CMK (cell line): ENCODE measurements around the gene PPP2R2C.

Experiments used
- DNase-seq: peaks from one replicate; pipeline ENCODE4 v3.0.0-alpha.2; 2010; ENCODE audit warnings: low read depth

PPP2R2C gene

DNA sequence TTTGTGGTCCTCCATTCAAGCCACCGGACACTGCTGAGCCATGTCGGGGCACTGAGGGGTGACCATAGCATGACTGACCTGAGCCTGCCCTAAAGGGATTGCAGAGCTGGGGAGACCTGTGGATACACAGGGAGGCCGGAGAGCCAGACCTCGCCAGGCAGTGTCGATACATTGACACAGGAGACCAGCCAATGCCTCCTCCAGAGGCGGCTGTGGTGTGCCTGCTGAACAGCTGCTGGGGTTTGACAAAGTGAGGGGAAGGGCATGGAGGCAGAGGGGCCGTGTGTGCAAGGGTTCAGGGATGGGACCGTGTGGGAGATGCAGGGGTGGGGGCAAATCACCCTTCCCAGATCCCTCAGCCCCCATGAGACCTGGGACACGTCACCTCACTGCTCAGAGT, 48.0 kb downstream of the PPP2R2C start:
- DNase-seq: no peak

DNA sequence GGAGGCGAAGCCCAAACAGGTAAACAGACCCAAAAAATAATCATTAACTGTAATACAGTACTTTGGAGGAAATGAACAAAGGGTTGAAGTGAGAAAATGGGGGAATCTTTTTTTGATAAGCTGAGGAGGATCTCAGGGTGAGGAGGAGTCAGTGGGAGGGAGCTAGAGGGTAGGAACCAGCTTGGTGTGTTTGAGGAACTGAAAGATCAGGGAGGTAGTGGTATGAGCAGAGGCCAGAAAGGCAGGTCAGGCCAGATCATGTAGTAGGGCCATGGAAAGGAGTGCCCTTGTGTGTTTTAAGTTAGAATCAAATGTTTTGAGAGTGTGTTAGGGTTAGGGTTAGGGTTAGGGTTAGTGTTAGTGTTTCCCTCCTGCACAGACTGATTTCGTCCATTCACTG, 48.8 kb downstream of the PPP2R2C start:
- no peak for DNase-seq

DNA sequence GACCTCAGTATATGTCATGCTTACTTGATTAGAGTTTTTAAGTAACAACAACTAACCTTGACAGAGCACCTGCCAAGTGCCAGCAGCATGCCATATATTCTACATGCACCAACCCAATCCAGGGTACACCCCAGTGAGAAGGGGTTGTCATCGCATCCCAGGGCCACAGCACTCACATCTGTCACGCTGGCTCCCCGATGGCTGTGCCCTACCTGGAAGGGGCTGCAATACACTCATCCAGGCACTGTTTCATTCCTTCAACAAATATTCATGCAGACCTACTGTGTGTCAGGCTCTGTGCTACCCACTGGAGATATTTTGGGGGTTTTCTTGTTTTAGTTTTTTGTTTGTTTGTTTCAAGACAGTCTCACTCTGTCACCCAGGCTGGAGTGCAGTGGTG, 49.5 kb downstream of the PPP2R2C start:
- no peak for DNase-seq

DNA sequence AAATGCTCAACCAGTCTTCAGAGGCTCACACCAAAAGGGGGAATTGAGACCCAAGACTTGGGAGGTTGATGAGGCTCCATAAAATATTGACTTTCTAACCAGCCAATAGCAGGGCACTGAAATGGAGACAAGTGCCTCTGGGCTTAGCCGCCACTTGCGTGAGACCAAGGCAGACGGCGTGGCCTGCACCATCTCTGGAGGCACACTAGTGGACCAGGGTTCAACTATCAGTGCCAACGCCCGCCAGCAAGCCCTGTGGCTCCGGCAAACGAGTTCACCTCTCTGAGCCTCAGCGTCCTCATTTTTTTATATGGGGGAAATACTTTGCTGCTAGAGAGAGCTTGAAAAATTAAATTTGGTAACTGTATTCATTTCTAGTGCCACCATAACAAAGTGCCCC, 50.3 kb downstream of the PPP2R2C start:
- DNase-seq: no peak

DNA sequence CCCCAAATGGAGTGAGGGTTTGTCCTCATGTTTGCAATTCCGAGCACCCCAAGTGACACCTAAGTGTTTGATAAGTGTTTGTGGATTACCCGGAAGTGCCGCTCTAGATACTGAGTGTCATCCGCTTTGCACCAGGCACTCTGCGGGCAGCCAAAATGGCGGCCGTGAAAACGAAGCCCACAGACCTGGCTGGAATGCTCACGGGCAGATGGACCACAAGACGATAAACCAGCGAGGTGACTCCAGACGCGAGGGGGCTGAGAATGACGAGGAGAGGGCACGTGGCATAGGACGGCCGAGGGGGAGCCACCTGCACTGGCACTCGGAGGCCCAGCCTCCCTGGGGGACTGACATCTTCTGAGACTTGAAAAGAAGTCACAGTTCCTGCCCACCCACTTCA, 51.0 kb downstream of the PPP2R2C start:
- DNase-seq: no peak

DNA sequence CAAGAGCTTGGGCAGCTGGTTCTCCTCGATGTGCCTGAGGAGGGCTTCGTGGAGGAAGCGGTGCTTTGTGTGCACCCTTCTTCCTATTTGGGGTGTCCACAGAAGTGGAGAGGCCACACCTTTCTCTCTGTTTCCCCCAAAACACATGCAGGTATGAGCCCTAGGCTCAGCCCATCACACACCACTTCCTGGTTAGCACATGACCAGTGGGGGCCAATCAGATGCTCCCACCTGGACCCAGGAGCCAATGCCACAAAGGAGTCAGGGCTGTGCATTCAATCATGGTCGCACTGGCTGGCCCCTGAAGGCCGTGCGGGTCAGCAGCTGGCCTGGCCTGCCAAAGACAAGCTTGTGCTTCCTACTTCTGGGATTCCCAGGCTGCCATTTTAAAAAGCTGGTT, 51.4 kb downstream of the PPP2R2C start:
- no peak for DNase-seq

DNA sequence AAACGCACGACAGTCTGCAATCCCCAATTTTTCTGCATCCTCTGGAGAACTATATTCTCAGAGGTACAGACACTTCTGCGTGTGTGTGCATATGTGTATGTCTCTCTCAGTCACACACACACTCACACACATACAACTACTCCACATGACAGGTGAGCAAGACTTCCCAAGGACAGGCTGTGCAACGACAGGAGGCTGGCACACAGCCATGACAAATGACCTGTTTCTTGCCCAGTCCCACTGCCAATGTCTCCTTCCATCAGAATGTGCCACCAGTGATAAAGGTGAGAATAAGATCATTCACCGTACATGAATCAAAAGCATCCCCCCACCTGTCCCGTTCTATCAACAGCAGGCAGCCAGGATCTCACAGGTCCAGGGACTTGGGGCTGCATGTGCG, 52.4 kb downstream of the PPP2R2C start:
- no peak for DNase-seq

DNA sequence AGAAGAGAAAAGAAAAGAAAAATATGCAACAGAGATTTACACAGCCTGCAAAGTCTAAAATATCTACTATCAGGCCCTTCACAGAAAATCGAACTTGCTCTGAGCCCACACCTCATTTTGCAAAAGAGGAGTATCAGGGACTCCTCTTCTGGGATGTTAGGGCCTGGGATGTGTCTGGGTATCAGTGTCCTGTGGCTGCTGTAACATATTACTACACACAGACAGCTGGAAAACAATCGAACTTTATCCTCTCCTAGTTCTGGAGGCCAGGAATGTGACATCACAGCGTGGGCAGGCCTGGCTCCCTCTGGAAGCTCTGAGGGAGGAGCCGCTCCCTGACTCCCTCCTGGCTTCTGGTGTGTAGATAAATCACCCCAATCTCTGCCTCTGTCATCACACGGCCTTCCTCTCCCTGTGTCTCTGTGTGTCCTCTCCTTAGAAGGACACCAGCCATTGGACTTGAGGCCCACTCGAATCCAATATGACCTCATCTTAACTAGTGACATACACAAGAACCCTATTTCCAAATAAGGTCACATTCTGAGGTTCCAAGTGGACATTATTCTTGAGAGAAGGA, 52.9 kb downstream of the PPP2R2C start:
- no peak for DNase-seq

DNA sequence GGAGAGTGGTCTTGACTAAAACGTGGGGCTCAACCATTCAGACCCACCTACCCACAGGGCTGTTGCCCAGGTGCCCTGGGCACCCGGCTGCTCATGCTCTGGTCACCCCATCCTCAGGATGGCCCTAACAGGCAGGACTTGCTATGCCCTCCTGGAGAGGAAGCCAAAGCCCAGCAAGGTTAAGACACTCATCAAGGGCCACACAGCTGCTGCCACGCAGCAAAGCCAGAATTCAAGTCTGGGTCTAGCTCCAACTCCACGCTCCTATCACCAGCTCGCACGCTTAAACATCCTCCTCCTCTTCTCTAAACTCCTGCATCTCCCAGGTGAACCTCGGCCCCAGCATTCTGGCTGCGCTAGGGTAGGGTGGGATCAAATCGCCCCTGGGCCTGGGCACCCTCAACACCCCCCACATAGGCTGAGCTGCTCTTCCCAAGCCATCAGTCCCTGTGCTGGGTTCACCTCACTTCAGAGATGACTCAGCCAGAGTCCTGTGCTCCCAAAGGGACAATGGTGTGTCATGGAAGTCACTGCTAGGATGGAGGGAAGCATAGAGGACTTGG, 54.1 kb downstream of the PPP2R2C start:
- no peak for DNase-seq

DNA sequence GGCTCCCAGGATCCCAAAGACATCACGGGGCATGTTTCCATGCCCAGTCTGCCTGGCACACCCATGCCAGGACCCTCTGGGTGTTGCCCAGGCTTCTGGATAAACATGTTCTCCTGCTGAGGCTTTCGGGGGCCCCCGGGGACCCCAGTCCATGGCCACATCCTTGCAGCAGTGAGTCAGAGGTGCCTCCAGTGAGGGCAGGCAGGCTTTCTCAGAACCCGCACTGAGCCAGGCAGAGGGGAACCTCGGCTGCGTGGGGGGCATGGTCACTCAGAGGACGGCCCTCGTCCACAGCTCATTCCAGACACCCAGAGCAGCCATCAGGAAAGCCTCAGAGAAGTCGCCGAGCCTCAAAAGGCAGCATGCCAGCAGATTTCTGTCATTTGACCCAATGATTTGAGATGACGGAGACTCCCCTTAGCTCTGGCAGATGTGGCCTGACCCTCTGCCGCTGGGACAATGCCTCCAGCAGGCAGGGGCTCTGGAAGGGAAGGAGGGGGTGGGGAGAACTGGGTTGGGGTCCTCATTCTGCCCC, 54.8 kb downstream of the PPP2R2C start:
- no peak for DNase-seq

DNA sequence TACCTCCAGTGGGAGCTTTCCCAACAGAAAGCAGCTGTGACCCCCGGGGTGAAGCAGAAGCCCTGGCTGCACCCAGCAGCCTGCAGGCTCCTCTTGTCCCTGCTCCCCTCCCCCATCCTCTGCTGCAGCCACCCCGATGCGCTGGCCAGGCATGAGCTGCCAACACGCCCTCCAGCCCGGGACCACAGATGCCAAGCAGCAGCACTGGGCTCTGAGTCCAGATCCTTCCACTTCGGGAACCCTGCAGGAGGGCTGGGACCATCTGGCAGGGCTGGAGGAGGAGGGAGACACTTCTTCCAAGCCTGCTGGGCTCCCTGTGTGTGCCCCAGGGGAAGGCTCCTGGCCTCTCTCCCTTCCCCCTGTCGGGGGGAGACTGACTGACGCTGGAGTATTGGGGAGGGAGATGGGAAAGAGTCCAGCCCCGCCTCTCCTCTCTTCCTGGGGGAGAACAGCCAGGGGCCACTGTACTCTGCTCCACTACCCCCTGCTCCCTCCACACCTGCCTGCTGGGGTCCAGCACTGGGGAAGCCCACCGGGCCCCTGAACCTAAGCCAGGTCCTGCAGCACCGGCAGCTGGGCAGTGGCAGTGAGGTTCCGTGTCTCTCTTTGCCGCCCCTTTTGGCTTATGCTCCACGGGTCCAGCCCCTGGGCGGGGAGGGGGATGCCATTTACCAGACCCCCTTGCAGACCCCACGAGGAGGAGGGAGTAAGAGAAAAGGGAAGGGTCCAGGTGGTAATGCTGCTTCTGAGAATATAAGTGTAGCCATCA, 55.7 kb downstream of the PPP2R2C start:
- DNase-seq: no peak

DNA sequence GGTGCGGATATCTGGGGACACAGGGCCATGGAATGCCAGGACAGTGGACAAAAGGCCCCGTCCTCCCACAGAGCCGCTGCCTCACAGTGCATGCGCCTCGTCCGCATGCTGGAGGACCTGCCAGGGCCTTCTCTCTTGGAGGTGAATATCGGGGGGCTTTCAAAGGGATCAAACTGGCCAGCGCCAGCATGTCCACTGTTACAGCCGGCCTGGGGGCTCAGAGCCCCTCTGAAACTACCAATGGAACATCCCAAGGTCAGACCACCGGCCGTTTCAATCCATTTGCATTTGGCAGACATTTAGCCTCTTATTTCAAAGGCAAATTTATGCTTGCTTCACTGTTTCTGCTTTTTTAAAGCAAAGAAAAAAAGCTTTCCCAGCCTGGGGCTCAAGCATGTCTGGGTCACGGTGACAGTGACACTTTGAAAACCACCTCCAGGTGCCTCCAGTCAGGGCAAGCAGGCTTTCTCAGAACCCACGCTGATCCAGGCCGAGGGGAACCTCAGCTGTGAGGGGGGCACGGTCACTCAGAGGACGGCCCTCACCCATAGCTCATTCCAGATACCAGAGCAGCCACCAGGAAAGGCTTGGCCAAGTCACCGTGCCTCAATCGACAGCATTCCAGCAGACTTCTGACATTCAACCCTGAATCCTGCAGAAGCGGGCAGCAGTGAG, 57.2 kb downstream of the PPP2R2C start:
- no peak for DNase-seq

DNA sequence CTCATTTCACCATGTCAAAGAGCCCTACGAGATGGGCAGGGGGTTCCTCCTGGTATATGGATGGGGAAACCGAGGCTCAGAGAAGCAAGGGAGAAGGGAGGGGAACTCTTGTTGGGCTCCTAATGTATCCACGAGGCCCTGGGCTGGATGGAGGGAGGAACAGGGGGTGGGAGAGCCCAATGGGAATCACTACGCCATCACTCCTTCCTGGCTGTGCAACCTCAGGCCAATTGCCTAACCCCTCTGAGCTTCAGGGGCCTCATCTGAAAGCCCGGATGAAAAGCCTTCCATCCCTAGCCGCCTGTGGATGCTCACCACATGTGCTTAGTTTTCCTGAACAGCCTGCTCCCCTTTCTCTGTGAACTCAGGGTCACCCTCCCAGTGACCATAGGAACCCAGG, 57.8 kb downstream of the PPP2R2C start:
- no peak for DNase-seq

DNA sequence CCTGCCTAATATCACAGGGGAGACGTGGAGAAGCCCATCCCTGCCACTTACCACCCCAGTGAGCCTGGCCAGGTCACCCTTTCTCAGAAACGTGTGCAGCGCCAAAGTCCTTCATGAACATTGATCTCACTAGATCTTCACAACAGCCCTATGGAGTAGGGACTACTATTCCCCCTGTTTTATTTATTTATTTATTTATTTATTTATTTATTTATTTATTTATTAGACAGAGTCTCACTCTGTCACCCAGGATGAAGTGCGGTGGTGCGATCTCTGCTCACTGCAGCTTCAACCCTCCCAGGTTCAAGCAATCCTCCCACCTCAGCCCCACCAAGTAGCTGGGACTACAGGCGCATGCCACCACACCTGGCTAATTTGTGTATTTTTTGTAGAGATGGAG, 61.8 kb downstream of the PPP2R2C start:
- DNase-seq: no peak

DNA sequence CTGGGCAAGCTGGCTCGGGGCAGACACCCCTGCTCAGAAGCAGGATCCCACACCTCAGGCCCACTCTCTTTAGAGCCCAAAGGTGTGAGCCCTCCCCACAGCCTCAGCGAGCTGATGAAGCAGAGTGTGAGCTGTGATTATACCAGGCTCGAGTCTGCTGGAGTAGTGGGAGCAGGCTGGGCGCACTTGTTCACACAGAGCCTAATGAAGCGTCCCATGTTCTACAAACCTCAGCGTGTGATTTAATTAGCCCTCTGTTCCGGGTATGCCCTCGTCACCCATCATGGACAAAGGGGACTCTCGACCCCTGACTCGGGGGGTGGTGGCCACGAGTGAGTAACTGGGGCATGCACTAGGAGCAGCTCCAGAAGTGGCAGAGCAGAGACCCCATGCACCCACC, 62.3 kb downstream of the PPP2R2C start:
- no peak for DNase-seq

DNA sequence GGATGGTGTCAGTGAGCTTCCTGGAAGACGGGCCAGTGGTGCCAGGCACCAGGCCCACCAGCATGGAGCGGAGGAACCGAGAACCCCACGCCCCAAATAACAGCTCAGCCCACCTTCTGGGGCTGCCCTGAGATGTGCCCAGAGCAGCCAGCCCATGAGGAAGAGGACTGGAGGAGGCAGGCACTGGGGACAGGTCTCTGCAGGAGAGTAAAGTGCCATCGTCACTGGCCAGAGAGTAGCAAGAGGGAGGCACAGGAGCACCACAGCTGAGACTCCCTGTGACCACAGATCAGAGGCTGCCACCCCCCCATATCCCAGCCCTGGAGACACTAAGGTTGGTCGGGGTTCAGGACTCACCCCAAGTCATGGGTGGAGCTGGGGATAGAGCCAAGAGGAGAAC, 63.0 kb downstream of the PPP2R2C start:
- no peak for DNase-seq

DNA sequence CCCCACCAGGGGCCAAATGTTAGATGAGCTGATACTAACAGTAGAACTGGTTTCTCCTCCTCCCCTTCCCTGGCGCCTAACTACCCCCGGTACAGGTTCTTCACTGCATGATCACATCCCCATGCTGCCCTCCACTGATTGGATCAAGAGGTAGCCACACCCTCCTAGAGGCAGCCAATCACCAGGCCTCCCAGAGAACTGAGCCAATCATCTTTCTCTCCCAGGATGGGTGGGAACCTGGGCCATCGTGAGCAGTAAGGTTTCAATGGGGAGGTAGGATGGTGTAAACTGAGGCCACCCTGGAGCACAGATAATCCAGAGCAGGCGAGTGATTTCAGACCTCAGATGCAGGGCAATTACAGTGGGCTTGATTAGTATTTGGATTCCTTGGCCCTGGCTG, 64.2 kb downstream of the PPP2R2C start:
- no peak for DNase-seq

DNA sequence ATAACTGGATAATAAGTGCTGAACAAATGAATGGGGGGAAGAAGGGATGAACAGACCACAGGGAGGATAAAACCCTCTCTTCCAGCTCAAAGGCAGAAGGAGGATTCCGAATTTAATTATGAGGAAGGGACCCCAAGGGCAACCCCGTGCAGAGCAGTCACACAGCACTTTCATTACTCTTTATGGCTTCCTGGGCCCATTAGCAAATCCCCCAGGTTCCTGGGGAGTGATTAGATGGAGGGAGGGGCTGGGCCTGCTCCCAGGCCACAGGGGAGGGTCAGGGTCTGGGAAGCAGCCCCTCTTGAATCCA, 67.1 kb downstream of the PPP2R2C start:
- no peak for DNase-seq

DNA sequence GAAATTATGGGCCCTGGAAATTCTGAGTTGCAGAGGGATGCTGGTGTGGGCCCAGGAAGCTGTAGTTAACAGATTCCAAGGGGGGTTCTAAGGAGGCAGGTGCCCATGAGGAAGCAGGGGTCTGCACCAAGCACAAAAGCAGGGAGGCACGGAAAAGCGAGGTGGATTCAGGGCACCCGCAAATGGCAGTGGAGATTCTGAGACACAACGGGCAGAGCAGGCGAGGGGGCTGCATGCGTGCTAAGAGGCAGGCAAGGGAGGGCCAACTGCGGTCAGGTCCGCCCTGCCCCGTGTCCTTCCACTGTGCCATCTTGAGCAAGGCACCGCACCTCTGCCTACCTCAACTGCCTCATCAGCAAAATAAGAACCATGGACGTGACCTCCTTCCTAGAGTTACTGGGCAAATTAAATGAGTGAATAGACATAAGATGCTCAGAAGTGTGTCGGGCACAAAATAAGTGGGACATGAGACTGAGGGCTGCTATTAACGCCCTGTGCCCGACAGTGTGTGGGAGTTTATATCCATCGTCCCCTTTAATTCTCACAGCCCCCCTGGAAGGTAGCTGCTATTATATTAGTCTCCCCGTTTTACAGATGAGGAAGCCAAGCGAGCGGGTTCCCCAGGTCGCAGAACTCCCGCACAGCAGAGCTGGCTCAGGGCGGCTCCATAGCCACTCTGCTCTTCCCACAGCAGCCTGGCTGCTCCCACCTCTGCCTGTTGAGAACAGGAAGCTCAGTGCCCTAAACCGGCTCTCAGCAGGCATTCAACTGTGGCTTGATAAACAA, 67.6 kb downstream of the PPP2R2C start:
- no peak for DNase-seq

DNA sequence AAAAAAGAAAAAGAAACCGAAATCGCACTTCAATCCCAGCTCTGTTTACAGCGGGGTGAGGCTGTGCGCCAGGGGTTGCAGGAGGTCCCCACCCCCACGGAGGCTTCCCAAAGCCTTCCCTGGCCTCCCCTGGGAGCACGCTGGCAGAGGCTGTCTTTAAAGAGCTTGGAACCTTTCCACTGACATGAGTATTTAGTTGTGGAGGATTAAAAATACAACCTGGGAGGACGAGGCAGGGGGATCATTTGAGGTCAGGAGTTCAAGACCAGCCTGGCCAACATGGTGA, 69.1 kb downstream of the PPP2R2C start:
- DNase-seq: no peak

DNA sequence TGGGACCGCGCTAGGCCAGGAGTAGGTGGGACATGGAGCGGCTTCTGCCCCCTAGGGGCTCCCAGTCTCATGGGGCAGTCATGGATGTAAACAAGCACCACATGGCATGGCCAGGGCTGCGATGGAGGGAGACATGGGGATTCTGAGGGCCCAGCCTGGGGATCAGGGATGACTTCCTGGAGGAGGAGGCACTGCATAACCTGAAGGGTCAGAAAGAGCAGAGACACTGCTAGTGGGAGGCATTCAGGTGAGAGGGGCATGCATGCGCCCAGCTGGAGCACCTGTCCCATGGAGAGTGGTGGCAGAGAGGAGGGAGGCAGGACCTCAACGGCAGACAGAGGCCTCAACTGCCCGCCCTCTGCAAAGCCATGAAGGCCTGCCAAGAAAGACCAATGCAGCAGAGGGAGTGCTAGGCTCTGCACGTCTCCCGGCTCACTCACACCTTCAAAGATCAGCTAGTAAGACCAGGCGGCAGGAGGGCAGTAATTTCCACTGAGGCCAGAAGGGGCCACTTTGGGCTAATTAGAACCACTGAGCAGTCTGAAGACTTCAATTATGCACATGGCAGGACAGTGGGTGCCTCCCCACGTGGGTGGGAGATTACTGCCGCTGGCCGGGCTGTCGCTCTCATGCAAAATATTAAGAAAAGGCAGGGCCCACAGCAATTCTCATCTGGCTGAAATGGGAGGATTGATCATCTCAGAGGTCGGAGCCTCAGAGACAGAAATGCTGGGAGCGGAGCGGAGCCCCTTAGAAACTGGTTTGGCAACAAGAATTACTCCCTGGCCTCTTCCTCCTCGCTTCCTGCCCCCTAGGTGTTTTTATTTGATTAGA, 69.6 kb downstream of the PPP2R2C start:
- no peak for DNase-seq

DNA sequence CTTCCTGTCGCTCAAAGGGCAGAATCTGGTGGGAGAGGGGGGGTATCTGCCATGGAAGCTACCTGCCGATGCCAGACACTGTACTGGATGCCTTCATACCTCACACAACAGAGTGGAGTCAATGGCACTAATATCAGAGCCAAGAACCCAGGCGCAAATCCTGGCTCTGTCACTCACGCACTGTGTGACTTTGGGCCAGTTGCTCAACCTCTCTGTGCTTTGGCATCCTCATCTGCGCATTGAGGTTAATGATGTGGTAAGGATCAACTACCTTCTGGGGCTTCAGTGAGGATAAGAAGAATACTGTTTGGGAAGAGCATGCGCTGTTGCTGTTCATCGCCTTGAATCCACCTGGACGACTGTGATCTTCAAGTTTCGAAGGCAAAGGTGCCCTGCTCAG, 70.6 kb downstream of the PPP2R2C start:
- no peak for DNase-seq
